ENCODE measurements around the gene RNF152.
A peak's percentile ranks its signal among the peaks of the same experiment; 100 is the strongest.

The RNF152 gene
- 0.70 to 1.1 reads per million in 2 donors for total RNA-seq

GRCh38 chr18:61892683-61893308, at the start of gene RNF152:
TSS of gene RNF152 (minus strand) at chr18:61893007. CDS start at chr18:61816463, 76,544 bp downstream.
- peak; percentile 17 for DNase-seq

GRCh38 chr18:61941948-61942471, 49.2 kb upstream of the RNF152 start:
- no peak for DNase-seq

GRCh38 chr18:61939046-61939674, 46.4 kb upstream of the RNF152 start:
- no peak for DNase-seq

- DNase-seq = no peak
Measured at GRCh38 chr18:61935362-61935761, 42.6 kb upstream of the RNF152 start.

GRCh38 chr18:61931654-61932379, 39.0 kb upstream of the RNF152 start:
- no peak for DNase-seq

GRCh38 chr18:61929881-61930640, 37.3 kb upstream of the RNF152 start:
- no peak for DNase-seq

GRCh38 chr18:61926532-61926931, 33.7 kb upstream of the RNF152 start:
- DNase-seq = no peak

- no peak for DNase-seq
Measured at GRCh38 chr18:61924550-61924949, 31.7 kb upstream of the RNF152 start.

GRCh38 chr18:61922435-61922834, 29.6 kb upstream of the RNF152 start:
- DNase-seq = no peak

GRCh38 chr18:61921621-61922235, 28.9 kb upstream of the RNF152 start:
- no peak for DNase-seq

GRCh38 chr18:61917818-61918217, 25.0 kb upstream of the RNF152 start:
- no peak for DNase-seq

- no peak for DNase-seq
Measured at GRCh38 chr18:61912476-61912875, 19.7 kb upstream of the RNF152 start.

GRCh38 chr18:61910101-61910500, 17.3 kb upstream of the RNF152 start:
- no peak for DNase-seq

GRCh38 chr18:61908661-61909060, 15.9 kb upstream of the RNF152 start:
- DNase-seq = no peak

GRCh38 chr18:61901323-61901986, 8.6 kb upstream of the RNF152 start:
- DNase-seq = no peak

GRCh38 chr18:61900504-61901281, 7.9 kb upstream of the RNF152 start:
- DNase-seq = no peak

- DNase-seq = no peak
Measured at GRCh38 chr18:61898640-61899101, 5.9 kb upstream of the RNF152 start.

GRCh38 chr18:61896757-61897156, 4.0 kb upstream of the RNF152 start:
- no peak for DNase-seq

GRCh38 chr18:61896118-61896517, 3.3 kb upstream of the RNF152 start:
- DNase-seq = no peak

- no peak for DNase-seq
Measured at GRCh38 chr18:61894751-61895524, 2.1 kb upstream of the RNF152 start.

All from activated gamma-delta T cell (primary cell).